Measurements from ENCODE around the gene SMC1B. TPM values are rescaled to one million over a fixed set of nuclear protein-coding genes. Genes with fewer than 3 reads are reported as not detected.
"Not testable (repeated sequence)": the region's sequence is repeated elsewhere in the genome, so short reads cannot be mapped to it uniquely, and the experiment has no call there.

The SMC1B gene
- total RNA-seq, 2 experiments from 2014 or later, result 0.08 TPM; not detected in 1

DNA sequence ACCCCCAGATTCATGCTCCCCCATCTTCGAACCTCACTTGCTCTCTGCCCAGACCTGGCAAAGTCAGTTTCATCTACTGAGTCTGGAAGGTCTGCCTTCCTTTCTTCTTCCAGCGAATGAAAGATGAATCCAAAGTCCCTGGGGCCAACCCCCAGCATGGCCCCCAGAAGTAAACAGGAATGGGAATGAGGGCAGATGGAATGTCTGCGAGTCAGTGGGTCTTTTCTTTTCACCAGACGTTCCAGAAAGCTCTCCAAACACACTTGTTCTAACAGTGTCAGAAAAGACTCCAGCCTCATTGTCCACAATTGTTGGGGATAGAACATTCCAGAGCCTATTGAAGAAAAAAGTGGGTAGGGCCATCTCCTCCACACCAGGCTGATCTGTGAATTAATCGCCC lies 28.7 kb upstream of the SMC1B start:
- H3K4me2 ChIP-seq (ENCODE audit: low read length), result no peak overlapping the region
- DNase-seq (ENCODE audit: low spot score), result no peak
- no peaks in the 10 kb centered on the region for H4K20me1 ChIP-seq (ENCODE audit: insufficient read depth, low read length)
- no peaks in the 10 kb centered on the region for H3K4me1 ChIP-seq (ENCODE audit: insufficient read depth, low read length, poor library complexity, severe bottlenecking)
- H3K9me2 ChIP-seq (ENCODE audit: insufficient read depth, low read length), result no peaks in the 10 kb centered on the region
- H3K27ac ChIP-seq (ENCODE audit: low read depth, low read length, poor library complexity, severe bottlenecking), result no peak overlapping the region
- intact Hi-C loops (cut with micrococcal nuclease; ENCODE audit: unreplicated experiment), result no loop called here
- H3K79me2 ChIP-seq (ENCODE audit: insufficient read depth, low read depth, low read length), result no peaks in the 10 kb centered on the region
- POLR2A ChIA-PET, result no interaction called here
- H3K36me3 ChIP-seq (ENCODE audit: insufficient read depth, low read length), result no peaks in the 10 kb centered on the region
- H2AFZ ChIP-seq (ENCODE audit: low read length), result no peak overlapping the region
- TF ChIP-seq, protein P1, sequence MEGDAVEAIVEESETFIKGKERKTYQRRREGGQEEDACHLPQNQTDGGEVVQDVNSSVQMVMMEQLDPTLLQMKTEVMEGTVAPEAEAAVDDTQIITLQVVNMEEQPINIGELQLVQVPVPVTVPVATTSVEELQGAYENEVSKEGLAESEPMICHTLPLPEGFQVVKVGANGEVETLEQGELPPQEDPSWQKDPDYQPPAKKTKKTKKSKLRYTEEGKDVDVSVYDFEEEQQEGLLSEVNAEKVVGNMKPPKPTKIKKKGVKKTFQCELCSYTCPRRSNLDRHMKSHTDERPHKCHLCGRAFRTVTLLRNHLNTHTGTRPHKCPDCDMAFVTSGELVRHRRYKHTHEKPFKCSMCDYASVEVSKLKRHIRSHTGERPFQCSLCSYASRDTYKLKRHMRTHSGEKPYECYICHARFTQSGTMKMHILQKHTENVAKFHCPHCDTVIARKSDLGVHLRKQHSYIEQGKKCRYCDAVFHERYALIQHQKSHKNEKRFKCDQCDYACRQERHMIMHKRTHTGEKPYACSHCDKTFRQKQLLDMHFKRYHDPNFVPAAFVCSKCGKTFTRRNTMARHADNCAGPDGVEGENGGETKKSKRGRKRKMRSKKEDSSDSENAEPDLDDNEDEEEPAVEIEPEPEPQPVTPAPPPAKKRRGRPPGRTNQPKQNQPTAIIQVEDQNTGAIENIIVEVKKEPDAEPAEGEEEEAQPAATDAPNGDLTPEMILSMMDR (conservative IDR thresholded peaks at IDR 0.05; ENCODE audit: low read length), result no peak
- no peak for TF ChIP-seq EZH2phosphoT487 (IDR thresholded peaks at IDR 0.05; ENCODE audit: borderline replicate concordance, low read depth, low read length)
- BruUV-seq (replicated peaks), result no TSS peak
- H3K4me3 ChIP-seq (ENCODE audit: low read depth, low read length, poor library complexity, severe bottlenecking), result no peak overlapping the region
- CTCF ChIA-PET (ENCODE audit: unreplicated experiment), result no interaction called here
- no peaks in the 10 kb centered on the region for H3K9me3 ChIP-seq (ENCODE audit: low read length)

- no peaks in the 10 kb centered on the region for H3K36me3 ChIP-seq (ENCODE audit: insufficient read depth, low read length)
- no TSS peak for BruUV-seq (replicated peaks)
- H3K9me3 ChIP-seq (ENCODE audit: low read length), result no peaks in the 10 kb centered on the region
- no peak overlapping the region for H3K4me2 ChIP-seq (ENCODE audit: low read length)
- H3K4me3 ChIP-seq (ENCODE audit: low read depth, low read length, poor library complexity, severe bottlenecking), result no peak overlapping the region
- H3K4me1 ChIP-seq (ENCODE audit: insufficient read depth, low read length, poor library complexity, severe bottlenecking), result no peaks in the 10 kb centered on the region
- ChIA-PET POLR2A (no interaction called here), CTCF (ENCODE audit: unreplicated experiment) (no interaction called here)
- TF ChIP-seq, protein P1 (conservative IDR thresholded peaks at IDR 0.05; ENCODE audit: low read length), result peak; percentile 64
- TF ChIP-seq EZH2phosphoT487 (IDR thresholded peaks at IDR 0.05; ENCODE audit: borderline replicate concordance, low read depth, low read length), result no peak
- no peak overlapping the region for H3K27ac ChIP-seq (ENCODE audit: low read depth, low read length, poor library complexity, severe bottlenecking)
- no peaks in the 10 kb centered on the region for H4K20me1 ChIP-seq (ENCODE audit: insufficient read depth, low read length)
- no peaks in the 10 kb centered on the region for H3K79me2 ChIP-seq (ENCODE audit: insufficient read depth, low read depth, low read length)
- no peak overlapping the region for H2AFZ ChIP-seq (ENCODE audit: low read length)
- H3K9me2 ChIP-seq (ENCODE audit: insufficient read depth, low read length), result no peaks in the 10 kb centered on the region
- peak; percentile 30 for DNase-seq (ENCODE audit: low spot score)
- intact Hi-C loops (cut with micrococcal nuclease; ENCODE audit: unreplicated experiment), result loop anchor here (2.0 kb wide), 1 partner anchor 112 kb away; no protein-coding TSS in a partner anchor
Observed at GRCh38 chr22:45441138-45441537, 27.7 kb upstream of the SMC1B start.

- intact Hi-C loops (cut with micrococcal nuclease; ENCODE audit: unreplicated experiment), result loop anchor here (2.0 kb wide), 1 partner anchor 112 kb away; no protein-coding TSS in a partner anchor
- BruUV-seq (replicated peaks); H3K36me3 ChIP-seq (ENCODE audit: insufficient read depth, low read length); H3K27ac ChIP-seq (ENCODE audit: low read depth, low read length, poor library complexity, severe bottlenecking); H3K9me2 ChIP-seq (ENCODE audit: insufficient read depth, low read length); H3K79me2 ChIP-seq (ENCODE audit: insufficient read depth, low read depth, low read length); H2AFZ ChIP-seq (ENCODE audit: low read length); POLR2A ChIA-PET; H3K4me1 ChIP-seq (ENCODE audit: insufficient read depth, low read length, poor library complexity, severe bottlenecking); H3K4me3 ChIP-seq (ENCODE audit: low read depth, low read length, poor library complexity, severe bottlenecking); CTCF ChIA-PET (ENCODE audit: unreplicated experiment); H3K9me3 ChIP-seq (ENCODE audit: low read length); H3K4me2 ChIP-seq (ENCODE audit: low read length); DNase-seq (ENCODE audit: low spot score); H4K20me1 ChIP-seq (ENCODE audit: insufficient read depth, low read length): not testable (repeated sequence)
Observed at GRCh38 chr22:45440688-45441087, 27.3 kb upstream of the SMC1B start.
